SK-N-SH treated with all-trans-retinoic acid at 6 μM for 48 hours (cell line): Measurements from ENCODE around the gene RNF148.

Experiments used
- ATAC-seq: fragments of 200-7000 bp; cut with Tn5 transposase; 3 replicates; pipeline ENCODE4 v1.9.1; 2020; ENCODE audit warnings: mild to moderate bottlenecking, moderate library complexity
- ARNTL ChIP-seq: fragments of 450-650 bp; formaldehyde crosslinking; IDR thresholded peaks from 2 replicates; pipeline ENCODE4 v1.5.0; 2020; ENCODE audit warnings: low read depth, mild to moderate bottlenecking, moderate library complexity, borderline replicate concordance
- BACH2 ChIP-seq: fragments of 250-450 bp; sonication (Bioruptor Pico); IDR thresholded peaks from 2 replicates; pipeline ENCODE4 v1.9.0; 2021; ENCODE audit warnings: mild to moderate bottlenecking, borderline replicate concordance
- CSDC2 ChIP-seq: fragments of 250-450 bp; sonication (Bioruptor Pico); IDR thresholded peaks from 2 replicates; pipeline ENCODE4 v1.5.0; 2020; ENCODE audit warnings: mild to moderate bottlenecking, moderate library complexity
- GLIS3 ChIP-seq: fragments of 250-450 bp; sonication (Bioruptor Pico); IDR thresholded peaks from 2 replicates; pipeline ENCODE4 v1.5.0; 2020; ENCODE audit warnings: mild to moderate bottlenecking, moderate library complexity
- ISL1 ChIP-seq: fragments of 250-450 bp; sonication (Bioruptor Pico); IDR thresholded peaks from 2 replicates; pipeline ENCODE4 v2.1.2; 2022; ENCODE audit warnings: mild to moderate bottlenecking, moderate library complexity
- OSR1 ChIP-seq: fragments of 250-450 bp; sonication (Bioruptor Pico); IDR thresholded peaks from 2 replicates; pipeline ENCODE4 v1.8.0; 2022; ENCODE audit warnings: moderate library complexity, mild to moderate bottlenecking, inconsistent platforms
- PATZ1 ChIP-seq: fragments of 250-450 bp; sonication (Bioruptor Pico); IDR thresholded peaks from 2 replicates; pipeline ENCODE4 v1.8.0; 2020; ENCODE audit warnings: mild to moderate bottlenecking, moderate library complexity, borderline replicate concordance
- POU6F1 ChIP-seq: fragments of 250-450 bp; sonication (Bioruptor Pico); IDR thresholded peaks from 2 replicates; pipeline ENCODE4 v1.8.0; 2021; ENCODE audit warnings: low read depth, mild to moderate bottlenecking, moderate library complexity, borderline replicate concordance
- RARB ChIP-seq: fragments of 250-450 bp; sonication (Bioruptor Pico); IDR thresholded peaks from 2 replicates; pipeline ENCODE4 v1.8.0; 2021; ENCODE audit warnings: mild to moderate bottlenecking, moderate library complexity
- SNAI2 ChIP-seq: fragments of 250-450 bp; sonication (Bioruptor Pico); IDR thresholded peaks from 2 replicates; pipeline ENCODE4 v1.5.0; 2020; ENCODE audit warnings: mild to moderate bottlenecking, moderate library complexity
- TCF4 ChIP-seq: fragments of 250-450 bp; sonication (Bioruptor Pico); IDR thresholded peaks from 2 replicates; pipeline ENCODE4 v1.8.0; 2021; ENCODE audit warnings: mild to moderate bottlenecking, moderate library complexity, borderline replicate concordance
- TOX ChIP-seq: fragments of 250-450 bp; sonication (Bioruptor Pico); IDR thresholded peaks from 2 replicates; pipeline ENCODE4 v1.8.0; 2021; ENCODE audit warnings: mild to moderate bottlenecking, moderate library complexity, borderline replicate concordance
- TSHZ2 ChIP-seq: fragments of 250-450 bp; sonication (Bioruptor Pico); IDR thresholded peaks from 2 replicates; pipeline ENCODE4 v1.5.0; 2020; ENCODE audit warnings: mild to moderate bottlenecking, moderate library complexity
- ZC3H10 ChIP-seq: fragments of 250-450 bp; sonication (Bioruptor Pico); IDR thresholded peaks from 2 replicates; pipeline ENCODE4 v1.5.1; 2021; ENCODE audit warnings: mild to moderate bottlenecking, moderate library complexity
- ZFP3 ChIP-seq: fragments of 250-450 bp; sonication (Bioruptor Pico); IDR thresholded peaks from 2 replicates; pipeline ENCODE4 v1.5.0; 2020; ENCODE audit warnings: mild to moderate bottlenecking, moderate library complexity
- ZFP30 ChIP-seq: fragments of 450-650 bp; formaldehyde crosslinking; IDR thresholded peaks from 2 replicates; pipeline ENCODE4 v1.5.0; 2022; ENCODE audit warnings: mild to moderate bottlenecking, moderate library complexity
- ZNF565 ChIP-seq: fragments of 450-650 bp; formaldehyde crosslinking; conservative IDR thresholded peaks from 2 replicates; pipeline ENCODE4 v1.5.0; 2020; ENCODE audit warnings: low read depth, mild to moderate bottlenecking, moderate library complexity
- ZNF70 ChIP-seq: fragments of 450-650 bp; formaldehyde crosslinking; IDR thresholded peaks from 2 replicates; pipeline ENCODE4 v1.5.0; 2020; ENCODE audit warnings: mild to moderate bottlenecking, moderate library complexity
- ZNF8 ChIP-seq: fragments of 450-650 bp; formaldehyde crosslinking; IDR thresholded peaks from 2 replicates; pipeline ENCODE4 v1.5.0; 2020; ENCODE audit warnings: mild to moderate bottlenecking, moderate library complexity
- TF ChIP-seq, protein P1 (sequence below): fragments of 250-450 bp; sonication (Bioruptor Pico); IDR thresholded peaks from 2 replicates; pipeline ENCODE4 v1.5.1; 2020; ENCODE audit warnings: low read depth, mild to moderate bottlenecking, moderate library complexity

The RNF148 gene

GRCh38 chr7:122715183-122715582 is 12.5 kb upstream of the RNF148 start:
- TF ChIP-seq RARB (CRISPR knock-in tag) (no peak), OSR1 (CRISPR knock-in tag) (no peak)
- TF ChIP-seq, protein P1, sequence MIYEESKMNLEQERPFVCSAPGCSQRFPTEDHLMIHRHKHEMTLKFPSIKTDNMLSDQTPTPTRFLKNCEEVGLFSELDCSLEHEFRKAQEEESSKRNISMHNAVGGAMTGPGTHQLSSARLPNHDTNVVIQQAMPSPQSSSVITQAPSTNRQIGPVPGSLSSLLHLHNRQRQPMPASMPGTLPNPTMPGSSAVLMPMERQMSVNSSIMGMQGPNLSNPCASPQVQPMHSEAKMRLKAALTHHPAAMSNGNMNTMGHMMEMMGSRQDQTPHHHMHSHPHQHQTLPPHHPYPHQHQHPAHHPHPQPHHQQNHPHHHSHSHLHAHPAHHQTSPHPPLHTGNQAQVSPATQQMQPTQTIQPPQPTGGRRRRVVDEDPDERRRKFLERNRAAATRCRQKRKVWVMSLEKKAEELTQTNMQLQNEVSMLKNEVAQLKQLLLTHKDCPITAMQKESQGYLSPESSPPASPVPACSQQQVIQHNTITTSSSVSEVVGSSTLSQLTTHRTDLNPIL (CRISPR knock-in tag), result no peak
- ATAC-seq, result no peak

DNA sequence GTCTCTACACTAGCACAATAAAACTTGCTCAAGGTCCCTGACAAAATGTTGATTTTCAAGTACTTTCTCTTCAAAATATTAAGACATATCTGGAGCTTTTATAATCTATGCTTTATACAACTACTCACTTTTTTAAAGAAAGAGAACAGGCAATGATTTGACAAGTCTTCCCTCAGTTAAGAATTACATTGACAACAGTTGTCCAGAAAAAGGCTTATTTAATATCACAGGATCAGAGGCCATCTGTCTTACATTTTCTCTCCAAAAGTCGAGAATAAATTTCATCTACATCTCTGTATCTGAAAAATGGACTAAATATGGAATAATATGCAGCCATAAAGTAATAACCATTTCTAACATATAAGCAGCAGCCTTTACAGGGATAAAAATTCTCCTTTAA is 8.2 kb upstream of the RNF148 start:
- no peak for ATAC-seq
- TF ChIP-seq PATZ1 (CRISPR knock-in tag), result no peak
- no peak for TF ChIP-seq BACH2 (CRISPR knock-in tag)
- no peak for TF ChIP-seq ZNF8 (CRISPR knock-in tag)
- TF ChIP-seq TSHZ2, result no peak
- no peak for TF ChIP-seq CSDC2 (CRISPR knock-in tag)
- no peak for TF ChIP-seq ARNTL
- TF ChIP-seq TCF4 (CRISPR knock-in tag), result no peak
- TF ChIP-seq ZFP3 (CRISPR knock-in tag), result no peak
- TF ChIP-seq POU6F1 (CRISPR knock-in tag), result no peak
- TF ChIP-seq ZFP30, result no peak

GRCh38 chr7:122709930-122710646 is 7.4 kb upstream of the RNF148 start:
- TF ChIP-seq ZNF565 (CRISPR knock-in tag), result no peak
- no peak for TF ChIP-seq ZNF8 (CRISPR knock-in tag)
- TF ChIP-seq ISL1 (CRISPR knock-in tag), result no peak
- TF ChIP-seq BACH2 (CRISPR knock-in tag), result no peak
- no peak for TF ChIP-seq OSR1 (CRISPR knock-in tag)
- no peak for TF ChIP-seq ARNTL
- no peak for TF ChIP-seq TOX
- ATAC-seq, result no peak

- no peak for ATAC-seq
- TF ChIP-seq PATZ1 (CRISPR knock-in tag), result no peak
- no peak for TF ChIP-seq ISL1 (CRISPR knock-in tag)
- TF ChIP-seq RARB (CRISPR knock-in tag), result no peak
- no peak for TF ChIP-seq POU6F1 (CRISPR knock-in tag)
- no peak for TF ChIP-seq BACH2 (CRISPR knock-in tag)
- TF ChIP-seq CSDC2 (CRISPR knock-in tag), result no peak
- no peak for TF ChIP-seq GLIS3 (CRISPR knock-in tag)
- TF ChIP-seq ZFP3 (CRISPR knock-in tag), result no peak
- no peak for TF ChIP-seq ZC3H10
- no peak for TF ChIP-seq TCF4 (CRISPR knock-in tag)
- no peak for TF ChIP-seq TSHZ2
- TF ChIP-seq OSR1 (CRISPR knock-in tag), result no peak
- no peak for TF ChIP-seq ZNF70 (CRISPR knock-in tag)
- no peak for TF ChIP-seq ZFP30
- TF ChIP-seq SNAI2 (CRISPR knock-in tag), result no peak
- no peak for TF ChIP-seq ARNTL
- TF ChIP-seq, all 23 proteins: peak for 0
These were observed 4.1 kb upstream of the RNF148 start for GRCh38 chr7:122706836-122707235.
